GM12875 (cell line): ENCODE results near the gene DTNBP1.

Experiments
- H3K4me3 ChIP-seq: one replicate; pipeline ENCODE4 v1.5.1; 2011; ENCODE audit warnings: low read depth, low read length, control low read depth
- TF ChIP-seq, protein P1 (sequence below): IDR thresholded peaks from 2 replicates; pipeline ENCODE4 v1.5.1; 2011; ENCODE audit warnings: low read depth, mild to moderate bottlenecking, control low read depth, inconsistent platforms, low read length, moderate library complexity, borderline replicate concordance; ENCODE audit not compliant: insufficient read depth

The DTNBP1 gene

DNA sequence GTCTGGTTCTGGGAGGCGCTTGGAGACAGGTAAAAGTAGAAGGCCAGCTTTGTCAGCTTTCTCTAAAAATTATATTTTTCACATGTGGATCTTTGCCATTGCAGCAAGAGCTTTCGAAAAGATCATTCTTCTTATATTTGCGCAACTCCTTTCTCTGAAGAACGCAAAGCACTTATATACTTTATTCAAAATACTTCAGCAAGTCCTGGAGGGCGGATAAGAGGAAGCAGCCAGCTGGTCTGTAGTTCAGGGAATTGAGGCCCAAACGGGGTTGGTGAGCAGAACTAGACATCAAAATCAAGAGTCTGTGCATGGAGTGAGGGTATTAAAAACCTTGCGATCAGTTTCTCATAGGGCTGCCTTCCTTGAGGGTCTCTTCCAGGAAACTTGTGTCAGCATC is 182.3 kb downstream of the DTNBP1 start:
- TF ChIP-seq, protein P1, sequence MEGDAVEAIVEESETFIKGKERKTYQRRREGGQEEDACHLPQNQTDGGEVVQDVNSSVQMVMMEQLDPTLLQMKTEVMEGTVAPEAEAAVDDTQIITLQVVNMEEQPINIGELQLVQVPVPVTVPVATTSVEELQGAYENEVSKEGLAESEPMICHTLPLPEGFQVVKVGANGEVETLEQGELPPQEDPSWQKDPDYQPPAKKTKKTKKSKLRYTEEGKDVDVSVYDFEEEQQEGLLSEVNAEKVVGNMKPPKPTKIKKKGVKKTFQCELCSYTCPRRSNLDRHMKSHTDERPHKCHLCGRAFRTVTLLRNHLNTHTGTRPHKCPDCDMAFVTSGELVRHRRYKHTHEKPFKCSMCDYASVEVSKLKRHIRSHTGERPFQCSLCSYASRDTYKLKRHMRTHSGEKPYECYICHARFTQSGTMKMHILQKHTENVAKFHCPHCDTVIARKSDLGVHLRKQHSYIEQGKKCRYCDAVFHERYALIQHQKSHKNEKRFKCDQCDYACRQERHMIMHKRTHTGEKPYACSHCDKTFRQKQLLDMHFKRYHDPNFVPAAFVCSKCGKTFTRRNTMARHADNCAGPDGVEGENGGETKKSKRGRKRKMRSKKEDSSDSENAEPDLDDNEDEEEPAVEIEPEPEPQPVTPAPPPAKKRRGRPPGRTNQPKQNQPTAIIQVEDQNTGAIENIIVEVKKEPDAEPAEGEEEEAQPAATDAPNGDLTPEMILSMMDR, result no peak
- H3K4me3 ChIP-seq, result no peak overlapping the region

DNA sequence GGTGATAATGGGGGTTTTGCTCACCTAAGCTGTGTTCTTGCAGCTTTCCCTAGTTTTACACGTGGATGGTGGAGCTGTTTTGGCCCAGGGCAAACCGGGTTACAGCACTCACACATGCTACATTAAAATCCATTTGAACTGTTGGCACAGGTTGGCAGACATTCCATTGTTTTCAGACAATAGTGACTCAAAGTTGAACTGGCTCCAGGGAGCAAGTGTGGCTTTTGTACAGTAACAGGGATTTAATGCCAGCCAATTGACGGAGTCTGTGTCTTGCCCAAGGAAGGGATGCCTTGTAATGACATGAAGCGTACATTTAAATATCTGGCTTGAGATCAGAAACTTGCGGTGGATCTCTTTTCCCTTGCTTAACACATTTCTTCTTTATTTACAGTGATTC is 183.1 kb downstream of the DTNBP1 start:
- TF ChIP-seq, protein P1, result no peak
- H3K4me3 ChIP-seq, result no peak overlapping the region

DNA sequence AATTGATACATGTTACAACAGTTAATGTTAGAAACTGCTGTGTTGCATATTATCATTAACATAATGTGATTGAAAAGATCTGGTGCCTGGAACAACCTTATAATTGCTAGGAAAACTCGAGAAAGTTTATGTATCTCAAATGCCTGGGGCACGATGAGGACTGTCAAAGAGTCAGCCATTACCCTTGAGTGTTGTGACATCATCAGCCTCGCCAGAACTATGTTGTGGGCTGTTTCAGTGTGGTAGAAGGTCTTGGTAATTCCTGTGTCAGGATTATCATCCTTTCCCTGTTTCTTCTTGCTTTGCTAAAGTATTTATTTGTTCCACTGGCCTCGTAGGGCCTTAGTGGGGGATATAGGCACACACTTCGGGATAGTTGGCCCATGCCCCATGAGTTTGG is 185.1 kb downstream of the DTNBP1 start:
- no peak overlapping the region for H3K4me3 ChIP-seq
- TF ChIP-seq, protein P1, result no peak

DNA sequence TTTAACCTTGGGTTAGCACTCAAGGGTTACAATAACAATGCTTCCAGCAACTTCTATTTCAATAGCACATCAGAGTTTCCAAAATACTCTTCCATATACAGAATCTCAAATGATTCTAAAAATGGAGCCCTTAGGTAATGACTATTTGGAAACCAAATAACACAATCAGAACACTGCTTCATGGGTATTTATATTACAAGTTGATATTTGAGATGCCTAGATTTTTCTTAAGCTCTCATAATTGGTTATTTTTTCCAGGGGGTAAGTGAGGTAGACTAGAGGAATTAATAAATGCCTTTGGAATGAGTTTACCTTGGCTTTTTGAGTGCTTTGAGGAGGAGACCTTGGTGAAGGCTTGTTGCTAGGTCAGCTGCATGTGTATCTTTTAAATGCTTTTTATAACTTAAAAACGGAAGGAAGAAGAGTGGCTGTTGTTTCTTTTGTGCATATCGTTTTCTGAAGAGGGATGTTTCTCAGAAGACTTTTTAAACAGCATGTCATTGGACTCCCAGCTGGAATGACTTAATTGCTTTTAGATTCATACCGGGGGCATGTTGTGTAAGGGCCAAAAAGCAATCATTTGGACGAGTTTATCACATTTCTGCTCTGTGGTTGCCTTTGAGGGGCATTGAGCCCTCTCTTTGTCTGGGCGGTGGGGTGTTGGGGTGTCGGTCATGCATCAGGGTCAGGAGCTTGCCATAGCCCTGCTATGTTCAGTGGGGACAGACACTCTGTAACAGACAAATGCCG is 186.0 kb downstream of the DTNBP1 start:
- TF ChIP-seq, protein P1, result no peak
- no peak overlapping the region for H3K4me3 ChIP-seq

DNA sequence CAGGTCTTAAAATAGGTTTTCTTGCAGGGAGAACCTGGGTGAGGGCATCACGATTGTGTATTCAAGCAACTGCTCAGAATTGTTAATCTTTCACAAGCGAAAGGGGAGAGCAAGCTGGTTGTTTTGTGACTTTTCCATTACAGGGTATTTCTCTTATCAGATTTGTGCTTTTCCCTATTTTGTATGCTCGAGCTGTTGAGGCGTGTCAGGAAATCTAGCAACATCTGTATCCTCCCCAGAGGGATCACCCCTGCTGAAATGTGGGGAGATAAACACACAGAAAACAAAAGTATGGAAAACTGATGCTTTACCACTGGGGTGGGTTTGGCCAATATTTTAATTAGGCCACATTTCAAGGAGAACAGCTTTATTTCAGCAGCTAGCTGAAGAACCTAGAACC is 187.0 kb downstream of the DTNBP1 start:
- TF ChIP-seq, protein P1, result no peak
- no peak overlapping the region for H3K4me3 ChIP-seq

DNA sequence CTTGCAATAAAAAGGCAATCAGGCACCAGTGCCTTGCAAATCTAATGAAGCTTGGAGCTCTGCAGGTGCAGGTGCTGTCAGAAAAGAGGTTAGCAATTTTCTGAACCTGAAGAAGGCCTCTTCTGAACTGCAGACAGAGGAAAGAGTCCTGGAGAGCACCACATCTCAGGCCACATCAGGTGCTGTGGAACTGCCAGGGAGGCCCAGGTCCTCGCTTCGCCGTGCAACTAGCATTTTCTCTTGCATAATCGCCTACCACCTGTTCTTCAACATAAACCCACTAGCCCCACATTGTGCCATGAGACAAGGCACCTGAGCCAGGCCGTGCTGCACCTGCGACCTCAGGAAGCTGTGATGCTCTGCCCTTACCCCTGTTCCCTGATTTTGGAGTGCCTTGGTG is 187.6 kb downstream of the DTNBP1 start:
- TF ChIP-seq, protein P1, result no peak
- no peak overlapping the region for H3K4me3 ChIP-seq

DNA sequence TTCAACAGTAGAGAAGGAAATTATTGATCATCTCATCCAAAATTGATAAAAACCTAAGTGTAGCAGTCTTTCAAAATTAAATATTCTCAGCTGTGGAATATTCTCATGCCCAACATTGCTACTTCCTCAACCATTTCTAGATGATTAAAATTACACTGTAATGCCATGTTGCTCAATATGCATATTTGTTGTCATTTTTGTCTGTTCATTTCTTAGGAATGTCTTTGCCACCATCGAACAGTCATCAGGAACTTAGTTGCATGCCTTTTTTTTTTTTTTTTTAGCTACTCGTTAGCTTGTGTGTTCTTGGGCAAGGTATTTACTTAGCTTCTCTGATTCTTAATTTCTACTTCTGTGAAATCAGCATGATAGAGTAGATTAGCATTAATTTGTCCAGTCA is 188.6 kb downstream of the DTNBP1 start:
- H3K4me3 ChIP-seq, result no peak overlapping the region
- TF ChIP-seq, protein P1, result no peak
